H1 (cell line): ENCODE results near the gene VPS51. TPM values are rescaled to one million over a fixed set of nuclear protein-coding genes. Genes with fewer than 3 reads are reported as not detected.

Experiments
- CTCF ChIA-PET: fragments of 300-600 bp; sonication (Branson Sonifier 250); formaldehyde crosslinking; loops from one replicate; lab custom pipeline; 2021; ENCODE audit not compliant: partially characterized antibody; lab: Charles Lee
- POLR2A ChIA-PET: fragments of 300-600 bp; sonication (Branson Sonifier 250); formaldehyde crosslinking; loops from one replicate; lab custom pipeline; 2021; ENCODE audit warnings: inconsistent platforms; ENCODE audit not compliant: partially characterized antibody; lab: Charles Lee
- DNase-seq, 2 experiments: peaks; one replicate each; pipeline versions ENCODE4 v3.0.0 to v3.0.0-alpha.2; 2010 to 2022; ENCODE audit warnings: low spot score in 2 of 2, low read depth in 1 of 2, mixed read lengths in 1 of 2
- FAIRE-seq: peaks from 2 replicates; lab custom pipeline; 2011; peaks lifted over from hg19 to GRCh38; lab: Jason Lieb, UNC
- H2AFZ ChIP-seq: 2 replicates; pipeline ENCODE4 v1.8.1; 2012; ENCODE audit warnings: low read length, inconsistent platforms
- H2AK5ac ChIP-seq: 2 replicates; pipeline ENCODE4 v1.6.1; 2013; ENCODE audit warnings: low read depth, low read length
- H2BK120ac ChIP-seq: replicated peaks from 2 replicates; pipeline ENCODE3; 2013; ENCODE audit warnings: low read depth, low read length, inconsistent platforms
- H2BK12ac ChIP-seq: 2 replicates; pipeline ENCODE4 v1.6.1; 2013; ENCODE audit warnings: low read depth, low read length
- H2BK15ac ChIP-seq: 2 replicates; pipeline ENCODE4 v1.6.1; 2013; ENCODE audit warnings: low read length
- H2BK20ac ChIP-seq: 2 replicates; pipeline ENCODE4 v1.6.1; 2013; ENCODE audit warnings: low read length
- H2BK5ac ChIP-seq: 2 replicates; pipeline ENCODE4 v1.6.1; 2013; ENCODE audit warnings: low read depth, low read length
- H3K14ac ChIP-seq: 2 replicates; pipeline ENCODE4 v1.6.1; 2013; ENCODE audit warnings: inconsistent platforms; ENCODE audit not compliant: insufficient read length
- H3K18ac ChIP-seq: 2 replicates; pipeline ENCODE4 v1.6.1; 2013; ENCODE audit warnings: low read length; ENCODE audit errors: extremely low read depth
- H3K23ac ChIP-seq: 2 replicates; pipeline ENCODE4 v1.6.1; 2013; ENCODE audit warnings: inconsistent platforms; ENCODE audit not compliant: insufficient read length
- H3K23me2 ChIP-seq: 2 replicates; pipeline ENCODE4 v1.6.1; 2013; ENCODE audit warnings: low read depth, low read length
- H3K27ac ChIP-seq: 2 replicates; pipeline ENCODE4 v1.6.1; 2011; ENCODE audit warnings: low read depth, low read length, inconsistent platforms
- H3K27me3 ChIP-seq, 4 experiments: replicated peaks in 1 of 4; 1 replicate in 1 of 4; 2 replicates in 3 of 4; pipeline versions ENCODE4 v1.6.1 to v1.8.1; 2011 to 2013; ENCODE audit warnings: low read length in 3 of 4, mild to moderate bottlenecking in 3 of 4, inconsistent platforms in 2 of 4, mixed read lengths in 2 of 4, moderate library complexity in 1 of 4; ENCODE audit not compliant: control insufficient read depth in 3 of 4, insufficient read depth in 3 of 4; ENCODE audit errors: extremely low read depth in 1 of 4
- H3K36me3 ChIP-seq, 4 experiments: 2 replicates each; pipeline versions ENCODE4 v1.6.1 to v1.8.1; 2011 to 2013; ENCODE audit warnings: mild to moderate bottlenecking in 4 of 4, low read length in 3 of 4, moderate library complexity in 2 of 4, control low read depth in 1 of 4, inconsistent platforms in 1 of 4; ENCODE audit not compliant: insufficient read depth in 4 of 4, control insufficient read depth in 2 of 4
- H3K4ac ChIP-seq: replicated peaks from 2 replicates; pipeline ENCODE3; 2013; ENCODE audit warnings: low read length, low read depth, mixed read lengths, inconsistent platforms; ENCODE audit not compliant: insufficient read length
- H3K4me1 ChIP-seq, 4 experiments: replicated peaks in 1 of 4; 1 replicate in 1 of 4; 2 replicates in 3 of 4; pipeline versions ENCODE4 v1.6.1 to v1.8.1; 2011 to 2013; ENCODE audit warnings: low read length in 3 of 4, inconsistent platforms in 2 of 4, mixed read lengths in 1 of 4; ENCODE audit not compliant: insufficient read depth in 4 of 4, control insufficient read depth in 3 of 4
- H3K4me2 ChIP-seq, 2 experiments: 2 replicates each; pipeline versions ENCODE4 v1.6.1 to v1.8.1; 2011 to 2013; ENCODE audit warnings: low read depth in 2 of 2, low read length in 2 of 2, control low read depth in 1 of 2, inconsistent platforms in 1 of 2, mild to moderate bottlenecking in 1 of 2; ENCODE audit not compliant: insufficient read depth in 1 of 2
- H3K4me3 ChIP-seq, 4 experiments: fragments of 200-600, 300-600 bp in 1 of 4; sonication (generic), shearing (Covaris generic), sonication (Bioruptor Twin) in 1 of 4; 2 replicates each; pipeline versions ENCODE4 v1.5.1 to v1.8.1; 2011 to 2016; ENCODE audit warnings: low read length in 4 of 4, low read depth in 3 of 4, control low read depth in 2 of 4, inconsistent platforms in 2 of 4, mild to moderate bottlenecking in 2 of 4, mixed read lengths in 1 of 4, moderate library complexity in 1 of 4; ENCODE audit not compliant: insufficient read depth in 2 of 4; ENCODE audit errors: extremely low read depth in 1 of 4
- H3K56ac ChIP-seq: replicated peaks from 2 replicates; pipeline ENCODE3; 2013; ENCODE audit warnings: low read depth, mild to moderate bottlenecking, mixed read lengths, low read length, inconsistent platforms; ENCODE audit not compliant: insufficient read length
- H3K79me1 ChIP-seq: 2 replicates; pipeline ENCODE4 v1.6.1; 2013; ENCODE audit warnings: low read depth, low read length, control low read depth
- H3K79me2 ChIP-seq, 2 experiments: 2 replicates each; pipeline versions ENCODE4 v1.6.1 to v1.8.1; 2012 to 2013; ENCODE audit warnings: low read length in 2 of 2, mild to moderate bottlenecking in 2 of 2, inconsistent platforms in 1 of 2; ENCODE audit not compliant: insufficient read depth in 2 of 2, control insufficient read depth in 1 of 2
- H3K9ac ChIP-seq, 4 experiments: replicated peaks in 1 of 4; 1 replicate in 1 of 4; 2 replicates in 3 of 4; pipeline versions ENCODE4 v1.6.1 to v1.8.1; 2011 to 2013; ENCODE audit warnings: low read depth in 3 of 4, low read length in 3 of 4, control low read depth in 2 of 4, mild to moderate bottlenecking in 2 of 4, moderate library complexity in 2 of 4, inconsistent platforms in 1 of 4; ENCODE audit errors: extremely low read depth in 1 of 4
- H3K9me3 ChIP-seq, 2 experiments: 2 replicates each; pipeline versions ENCODE4 v1.6.1 to v1.8.1; 2012 to 2013; ENCODE audit warnings: mild to moderate bottlenecking in 2 of 2, moderate library complexity in 2 of 2, control low read depth in 1 of 2, inconsistent platforms in 1 of 2, low read depth in 1 of 2, low read length in 1 of 2, mixed read lengths in 1 of 2; ENCODE audit not compliant: insufficient read depth in 2 of 2
- H4K20me1 ChIP-seq, 2 experiments: replicated peaks in 1 of 2; 2 replicates each; pipeline versions ENCODE3 to v1.8.1; 2011 to 2013; ENCODE audit warnings: inconsistent platforms in 2 of 2, low read length in 2 of 2, mild to moderate bottlenecking in 1 of 2; ENCODE audit not compliant: insufficient read depth in 2 of 2, control insufficient read depth in 1 of 2
- H4K5ac ChIP-seq: 2 replicates; pipeline ENCODE4 v1.6.1; 2013; ENCODE audit warnings: low read length, low read depth, mixed read lengths, inconsistent platforms; ENCODE audit not compliant: insufficient read length
- H4K8ac ChIP-seq: 2 replicates; pipeline ENCODE4 v1.8.0; 2013; ENCODE audit warnings: mild to moderate bottlenecking, moderate library complexity, low read length, inconsistent platforms; ENCODE audit not compliant: insufficient read depth; ENCODE audit errors: extremely low read depth
- H4K91ac ChIP-seq: replicated peaks from 2 replicates; pipeline ENCODE3; 2013; ENCODE audit warnings: low read length, mixed read lengths, inconsistent platforms; ENCODE audit not compliant: insufficient read length
- BACH1 ChIP-seq: IDR thresholded peaks from 2 replicates; pipeline ENCODE4 v1.6.1; 2012; ENCODE audit warnings: low read length, improper control_type of control experiment
- BCL11A ChIP-seq, 2 experiments: IDR thresholded peaks; one replicate each; pipeline ENCODE4 v1.6.1; 2011; ENCODE audit warnings: low read depth in 2 of 2, low read length in 2 of 2, mild to moderate bottlenecking in 2 of 2
- CEBPB ChIP-seq: IDR thresholded peaks from 2 replicates; pipeline ENCODE4 v1.6.1; 2012; ENCODE audit warnings: low read depth, low read length
- E2F6 ChIP-seq: IDR thresholded peaks from 2 replicates; pipeline ENCODE4 v1.6.1; 2012; ENCODE audit warnings: inconsistent platforms
- SIN3A ChIP-seq, 2 experiments: IDR thresholded peaks in 1 of 2; conservative IDR thresholded peaks in 1 of 2; 2 replicates each; pipeline ENCODE4 v1.6.1; 2011 to 2012; ENCODE audit warnings: low read length in 2 of 2, improper control_type of control experiment in 1 of 2, low read depth in 1 of 2, mild to moderate bottlenecking in 1 of 2
- SIX5 ChIP-seq: IDR thresholded peaks from 2 replicates; pipeline ENCODE4 v1.6.1; 2011; ENCODE audit warnings: mild to moderate bottlenecking, low read depth, low read length
- WGBS, 2 experiments: shearing (Covaris generic) in 1 of 2; methylation state at CpG; one replicate each; pipeline versions ENCODE4 v1.1.6 to v1.1.7; 2013 to 2015; ENCODE audit warnings: low lambda C conversion rate in 2 of 2, mixed read lengths in 2 of 2, inconsistent platforms in 1 of 2, low coverage in 1 of 2, missing lambda C conversion rate in 1 of 2; ENCODE audit not compliant: insufficient replicate concordance in 2 of 2, insufficient coverage in 1 of 2, insufficient read length in 1 of 2; ENCODE audit errors: extremely low coverage in 1 of 2, missing lambda C conversion rate in 1 of 2; 5-methylcytosine and 5-hydroxymethylcytosine counted together
- polyA plus RNA-seq, 7 experiments: library from polyadenylated mRNA; depleted of rRNA in 3 of 7; stranded (reverse) in 5 of 7; unstranded in 2 of 7; fragments of >200 nt in 5 of 7; fragments of 200-250 nt in 2 of 7; gene quantifications; 1 replicate in 5 of 7; 2 replicates in 1 of 7; 4 replicates in 1 of 7; pipeline versions ENCODE4 v1.2.1 to v1.2.3, GENCODE V29; 2011 to 2013; ENCODE audit warnings: missing spikeins in 2 of 7, mixed read lengths in 2 of 7
- total RNA-seq: library from RNA; stranded (reverse); fragmentation: NEBNext Ultra II Directional; extraction: Animal tissue kit (Norgen Biotek cat#: 25700); gene quantifications from 2 replicates; pipeline ENCODE4 v1.2.1, GENCODE V29; 2021

VPS51 gene
- total and polyA plus RNA-seq, 2 of the 8 experiments (the other 6 are each of a cell fraction or from before 2014, with no cell fraction given): 97.4 to 142 TPM

GRCh38 chr11:65090628-65091027 is 5.4 kb upstream of the VPS51 start:
- H3K14ac ChIP-seq: no peak overlapping the region
- H3K23me2 ChIP-seq: no peaks in the 10 kb centered on the region
- no peak overlapping the region; the same call in 1 of the 2 replicates for H4K8ac ChIP-seq
- no peak overlapping the region for H3K4me3 ChIP-seq
- POLR2A ChIA-PET: interaction anchor here (0.8 to 16.8 kb wide), 8 partner anchors 7 to 407 kb away, joined by 3 to 230 read pairs (median 5); partner anchors contain the start of genes ARL2, CDCA5, SF1 and TM7SF2
- DNase-seq (no peak), FAIRE-seq (no peak)
- peaks cover 2 to 13% (median 10%) of the 10 kb centered on the region in 4 experiments; a peak in 5 of 8 replicates for H3K36me3 ChIP-seq
- peaks cover 0 to 1% (median under 1%) of the 10 kb centered on the region in 4 experiments; a peak in 1 of 7 replicates for H3K4me1 ChIP-seq
- no peak overlapping the region for H3K18ac ChIP-seq
- no peak overlapping the region for H2BK20ac ChIP-seq
- H3K79me2 ChIP-seq: 0 out of 4 replicates have a peak, but pooled peaks cover 0 to 4% of the 10 kb centered on the region in 2 experiments
- no peaks in the 10 kb centered on the region for H3K9me3 ChIP-seq
- H2AK5ac ChIP-seq: no peak overlapping the region
- H4K20me1 ChIP-seq: no peaks in the 10 kb centered on the region
- CTCF ChIA-PET: interaction anchor here (0.6 to 2.0 kb wide), 7 partner anchors 13 to 439 kb away, joined by 3 to 9 read pairs (median 3); partner anchors contain the start of gene TM7SF2
- H2BK120ac ChIP-seq: no peak overlapping the region
- no peak overlapping the region for H4K5ac ChIP-seq
- no peaks in the 10 kb centered on the region for H3K27me3 ChIP-seq
- WGBS, 2 experiments: 94% methylated on average over 4 of the region's 4 CpGs; no CpG with 5 or more reads in 1 of the 2 experiments
- H3K56ac ChIP-seq: no peak overlapping the region
- H2BK15ac ChIP-seq: no peak overlapping the region
- H3K79me1 ChIP-seq: peaks cover 6% of the 10 kb centered on the region; the same call in 1 of the 2 replicates
- no peak overlapping the region for H3K23ac ChIP-seq
- TF ChIP-seq SIN3A (conservative IDR thresholded peaks at IDR 0.05 in 1 of 2, IDR thresholded peaks at IDR 0.05 in 1 of 2; ENCODE audit: low read depth in 1 of 2, low read length in 2 of 2) (no peak), E2F6 (no peak), BACH1 (no peak), CEBPB (no peak), BCL11A (IDR thresholded peaks at IDR 0.05; ENCODE audit: low read depth in 2 of 2, low read length in 2 of 2) (no peak), SIX5 (no peak)
- H3K9ac ChIP-seq: no peak overlapping the region
- no peak overlapping the region for H3K27ac ChIP-seq
- H2AFZ ChIP-seq: no peak overlapping the region
- no peak overlapping the region for H2BK12ac ChIP-seq
- no peak overlapping the region for H4K91ac ChIP-seq
- no peak overlapping the region for H3K4me2 ChIP-seq
- H3K4ac ChIP-seq: no peak overlapping the region
- no peak overlapping the region for H2BK5ac ChIP-seq
